NCI-H82 (cell line): ENCODE results near the gene CDC42EP3.
A peak's percentile ranks its signal among the peaks of the same experiment; 100 is the strongest.

Experiments
- DNase-seq: peaks from one replicate; lab custom pipeline; 2025; lab: John Stamatoyannopoulos, UW

CDC42EP3 gene

GRCh38 chr2:37683921-37684780 lies 12.7 kb upstream of the CDC42EP3 start:
- DNase-seq, result no peak

GRCh38 chr2:37683241-37683640 lies 11.8 kb upstream of the CDC42EP3 start:
- no peak for DNase-seq

GRCh38 chr2:37682473-37682872 lies 11.0 kb upstream of the CDC42EP3 start:
- DNase-seq, result no peak

- no peak for DNase-seq
Measured at GRCh38 chr2:37681587-37681986, 10.1 kb upstream of the CDC42EP3 start.

- DNase-seq, result no peak
Measured at GRCh38 chr2:37679072-37679695, 7.7 kb upstream of the CDC42EP3 start.

GRCh38 chr2:37676274-37676673 lies 4.8 kb upstream of the CDC42EP3 start:
- DNase-seq, result no peak

GRCh38 chr2:37674946-37675345 lies 3.5 kb upstream of the CDC42EP3 start:
- no peak for DNase-seq

- no peak for DNase-seq
Measured at GRCh38 chr2:37672870-37673184, 1.4 kb upstream of the CDC42EP3 start.

GRCh38 chr2:37672104-37672869 lies 845 bp upstream of the CDC42EP3 start:
- peak; percentile 95 for DNase-seq

- DNase-seq, result peak; percentile 79
Measured at GRCh38 chr2:37671816-37672103, 318 bp upstream of the CDC42EP3 start.

GRCh38 chr2:37670378-37671008 lies 949 bp downstream of the CDC42EP3 start:
- DNase-seq, result peak; percentile 25

- no peak for DNase-seq
Measured at GRCh38 chr2:37669446-37669845, 2.0 kb downstream of the CDC42EP3 start.

GRCh38 chr2:37667704-37668103 lies 3.7 kb downstream of the CDC42EP3 start:
- DNase-seq, result no peak

- DNase-seq, result no peak
Measured at GRCh38 chr2:37666772-37667171, 4.7 kb downstream of the CDC42EP3 start.

GRCh38 chr2:37665604-37666362 lies 5.7 kb downstream of the CDC42EP3 start:
- peak; percentile 30 for DNase-seq

GRCh38 chr2:37665043-37665442 lies 6.4 kb downstream of the CDC42EP3 start:
- DNase-seq, result no peak

- no peak for DNase-seq
Measured at GRCh38 chr2:37664231-37664643, 7.2 kb downstream of the CDC42EP3 start.

GRCh38 chr2:37663390-37663789 lies 8.1 kb downstream of the CDC42EP3 start:
- no peak for DNase-seq

- DNase-seq, result no peak
Measured at GRCh38 chr2:37659723-37660122, 11.7 kb downstream of the CDC42EP3 start.

GRCh38 chr2:37658682-37659081 lies 12.8 kb downstream of the CDC42EP3 start:
- no peak for DNase-seq

- no peak for DNase-seq
Measured at GRCh38 chr2:37657471-37657870, 14.0 kb downstream of the CDC42EP3 start.
